ENCODE data around the gene MRPL37. TPM values are rescaled to one million over a fixed set of nuclear protein-coding genes. Genes with fewer than 3 reads are reported as not detected.
A peak's percentile ranks its signal among the peaks of the same experiment; 100 is the strongest.
"Not testable (repeated sequence)": the region's sequence is repeated elsewhere in the genome, so short reads cannot be mapped to it uniquely, and the experiment has no call there.

The MRPL37 gene
- total RNA-seq, 1 donor from 2014 or later: 41.8 TPM

GRCh38 chr1:54229281-54229891 is 29.4 kb downstream of the MRPL37 start:
- H3K4me3 ChIP-seq: no peak overlapping the region
- peaks cover 21% of the 10 kb centered on the region for H3K36me3 ChIP-seq
- ATAC-seq (peak; percentile 7 to 33), DNase-seq (no peak)
- H3K4me1 ChIP-seq: no peaks in the 10 kb centered on the region
- no peaks in the 10 kb centered on the region for H3K27me3 ChIP-seq (ENCODE audit: low read depth)
- intact Hi-C loops (cut with DNase I): no loop called here
- no peak for TF ChIP-seq CTCF (IDR thresholded peaks at IDR 0.05)
- no peaks in the 10 kb centered on the region for H3K9me3 ChIP-seq
- no peak overlapping the region for H3K27ac ChIP-seq

- no peak overlapping the region for H3K4me3 ChIP-seq
- ATAC-seq (no peak), DNase-seq (no peak)
- H3K27ac ChIP-seq: no peak overlapping the region
- TF ChIP-seq CTCF (IDR thresholded peaks at IDR 0.05): no peak
- no peaks in the 10 kb centered on the region for H3K9me3 ChIP-seq
- H3K36me3 ChIP-seq: peaks cover 23% of the 10 kb centered on the region
- intact Hi-C loops (cut with DNase I): no loop called here
- H3K27me3 ChIP-seq (ENCODE audit: low read depth): no peaks in the 10 kb centered on the region
- H3K4me1 ChIP-seq: no peaks in the 10 kb centered on the region
Measured at GRCh38 chr1:54230507-54231339, 30.8 kb downstream of the MRPL37 start.

- ATAC-seq; intact Hi-C loops (cut with DNase I); DNase-seq; H3K4me1 ChIP-seq; H3K4me3 ChIP-seq; H3K27ac ChIP-seq; H3K27me3 ChIP-seq (ENCODE audit: low read depth); H3K9me3 ChIP-seq: not testable (repeated sequence)
- peaks cover 31% of the 10 kb centered on the region for H3K36me3 ChIP-seq
Measured at GRCh38 chr1:54233196-54233595, 33.2 kb downstream of the MRPL37 start.

GRCh38 chr1:54234284-54234683 is 34.3 kb downstream of the MRPL37 start:
- no peak overlapping the region for H3K27ac ChIP-seq
- no peak for TF ChIP-seq CTCF (IDR thresholded peaks at IDR 0.05)
- H3K36me3 ChIP-seq: peaks cover 37% of the 10 kb centered on the region
- H3K4me1 ChIP-seq: no peaks in the 10 kb centered on the region
- no peaks in the 10 kb centered on the region for H3K27me3 ChIP-seq (ENCODE audit: low read depth)
- ATAC-seq (no peak), DNase-seq (no peak)
- intact Hi-C loops (cut with DNase I): no loop called here
- H3K9me3 ChIP-seq: no peaks in the 10 kb centered on the region
- no peak overlapping the region for H3K4me3 ChIP-seq

GRCh38 chr1:54237586-54237985 is 37.6 kb downstream of the MRPL37 start:
- Histone ChIP-seq H3K9me3 (no peaks in the 10 kb centered on the region), H3K36me3 (peaks cover 61% of the 10 kb centered on the region), H3K4me1 (no peaks in the 10 kb centered on the region), H3K27ac (no peak overlapping the region), H3K27me3 (ENCODE audit: low read depth) (no peaks in the 10 kb centered on the region), H3K4me3 (no peak overlapping the region)
- intact Hi-C loops (cut with DNase I): no loop called here
- no peak for TF ChIP-seq CTCF (IDR thresholded peaks at IDR 0.05)
- DNase-seq (no peak), ATAC-seq (no peak)
